GM21390 (cell line): ENCODE data around the gene NUDT4B.
"Not testable (repeated sequence)": the region's sequence is repeated elsewhere in the genome, so short reads cannot be mapped to it uniquely, and the experiment has no call there.

Experiments used
- ATAC-seq: cut with Tn5 transposase; IDR thresholded peaks from one replicate; pipeline ENCODE4 v1.9.1; 2021; ENCODE audit not compliant: unreplicated experiment

Gene NUDT4B

DNA sequence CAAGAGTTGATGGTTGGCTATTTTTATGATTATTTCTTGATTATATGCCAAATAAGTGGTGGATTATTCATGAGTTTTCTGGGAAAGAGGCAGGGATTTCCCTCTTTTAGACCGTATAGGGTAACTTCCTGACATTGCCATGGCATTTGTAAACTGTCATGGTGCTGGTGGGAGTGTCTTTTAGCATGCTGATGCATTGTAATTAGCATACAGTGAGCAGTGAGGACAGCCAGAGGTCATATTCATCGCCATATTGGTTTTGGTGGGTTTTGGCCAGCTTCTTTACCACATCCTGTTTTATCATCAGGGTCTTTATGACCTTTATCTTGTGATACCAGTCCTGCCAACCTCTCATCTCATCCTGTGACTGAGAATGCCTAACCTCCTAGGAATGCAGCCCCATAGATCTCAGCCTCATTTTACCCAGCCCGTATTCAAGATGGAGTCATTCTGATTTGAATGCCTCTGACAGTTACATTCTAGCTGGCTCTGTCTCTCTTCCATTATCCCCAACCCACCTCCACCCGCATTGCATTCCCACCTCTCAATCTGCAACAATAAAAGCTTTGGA, 45.3 kb downstream of the NUDT4B start:
- not testable (repeated sequence) for ATAC-seq
